ENCODE results near the gene MTF2.

Gene MTF2

DNA sequence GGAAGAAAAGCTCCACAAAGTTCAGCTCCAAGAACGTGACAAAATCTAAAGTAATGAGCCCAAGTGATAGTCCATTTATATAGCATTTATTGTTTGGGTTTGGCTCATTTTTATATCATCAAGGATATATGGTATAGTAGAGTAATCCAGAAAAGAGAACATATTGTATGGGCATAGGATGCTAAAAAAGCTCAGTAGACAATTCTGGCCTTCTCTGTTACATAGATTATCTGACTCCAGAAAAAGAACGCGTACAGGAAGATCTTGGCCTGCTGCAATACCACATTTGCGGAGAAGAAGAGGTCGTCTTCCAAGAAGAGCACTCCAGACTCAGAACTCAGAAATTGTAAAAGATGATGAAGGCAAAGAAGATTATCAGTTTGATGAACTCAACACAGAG, 57.4 kb downstream of the MTF2 start:
- no peak overlapping the region for H4K91ac ChIP-seq (ENCODE audit: low read length)
- H3K27ac ChIP-seq (ENCODE audit: low read length, poor library complexity, severe bottlenecking) = no peak overlapping the region
- no peaks in the 10 kb centered on the region for H3K9me3 ChIP-seq (ENCODE audit: control insufficient read depth, low read length)
- no peak overlapping the region for H2BK15ac ChIP-seq (ENCODE audit: low read depth, poor library complexity, severe bottlenecking)
- H2AFZ ChIP-seq (ENCODE audit: low read depth, low read length) = no peak overlapping the region
- no peaks in the 10 kb centered on the region for H3K4me1 ChIP-seq (ENCODE audit: control insufficient read depth, insufficient read depth, low read depth, low read length)
- 100% methylated on average over 4 of the region's 5 CpGs for WGBS
- DNase-seq = no peak
- H3K79me1 ChIP-seq (replicated peaks; ENCODE audit: low read length, poor library complexity, severe bottlenecking) = peaks cover 10% of the 10 kb centered on the region
- no peak overlapping the region for H3K4ac ChIP-seq (ENCODE audit: low read depth in 1 of 2, low read length in 2 of 2)
- no peak overlapping the region for H3K9ac ChIP-seq (ENCODE audit: low read length)
- H3K36me3 ChIP-seq (ENCODE audit: control insufficient read depth in 1 of 2, insufficient read depth in 2 of 2, low read depth in 1 of 2, low read length in 2 of 2) = peaks cover 12 to 42% of the 10 kb centered on the region in 2 experiments
- H2AK5ac ChIP-seq (ENCODE audit: low read length, severe bottlenecking) = no peak overlapping the region
- H3K4me3 ChIP-seq (ENCODE audit: insufficient read depth in 1 of 2, low read depth in 1 of 2, low read length in 2 of 2) = no peak overlapping the region
- H3K23ac ChIP-seq (ENCODE audit: low read length in 2 of 2) = no peak overlapping the region
- no peak overlapping the region for H2BK5ac ChIP-seq (ENCODE audit: low read depth, low read length, poor library complexity, severe bottlenecking)
- no peak overlapping the region for H2BK120ac ChIP-seq (ENCODE audit: low read depth, low read length)
- no peak overlapping the region for H3K4me2 ChIP-seq (ENCODE audit: low read length, poor library complexity, severe bottlenecking)
- H3K27me3 ChIP-seq (ENCODE audit: control insufficient read depth in 1 of 2, insufficient read depth in 1 of 2, low read length in 2 of 2) = no peaks in the 10 kb centered on the region
- H4K8ac ChIP-seq (ENCODE audit: low read length) = no peak overlapping the region
- H3K18ac ChIP-seq (ENCODE audit: low read depth in 1 of 2, low read length in 2 of 2) = no peak overlapping the region
- no peak overlapping the region for H3K14ac ChIP-seq (ENCODE audit: low read length in 2 of 2)
- no peak overlapping the region for H2BK12ac ChIP-seq (ENCODE audit: low read length in 2 of 2)

DNA sequence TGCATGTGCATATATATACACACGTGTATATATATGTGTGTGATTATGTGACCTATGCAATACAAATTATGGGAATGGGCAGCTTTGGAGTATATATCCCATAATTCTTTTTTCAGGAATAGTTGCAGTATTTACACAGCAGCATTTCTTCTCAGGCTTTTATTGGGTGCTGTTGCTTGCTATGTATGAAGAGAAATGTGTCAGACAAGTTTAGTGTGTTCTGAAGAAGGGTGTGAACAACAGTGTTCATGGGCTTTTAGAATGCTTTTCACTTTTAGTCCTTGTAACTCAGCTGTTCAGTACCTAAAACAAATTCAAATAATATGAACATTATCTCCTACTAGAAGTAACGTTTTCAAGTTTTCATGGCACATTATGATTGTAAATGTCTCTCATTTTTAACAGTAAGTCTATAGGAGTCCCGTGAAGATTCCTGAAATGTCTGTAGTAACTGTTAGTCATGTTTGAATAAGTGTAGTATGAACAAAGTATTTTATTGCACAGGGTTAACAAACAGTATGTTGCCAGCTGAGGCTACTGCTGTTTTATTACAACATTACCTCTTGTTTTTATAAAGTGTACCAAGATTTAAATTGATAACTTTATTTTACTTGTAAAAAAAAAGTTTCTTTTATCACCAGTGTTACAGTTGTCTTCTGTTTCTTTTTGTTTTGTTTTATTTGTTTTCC, 58.7 kb downstream of the MTF2 start:
- H4K8ac ChIP-seq (ENCODE audit: low read length) = no peak overlapping the region
- no peaks in the 10 kb centered on the region for H3K9me3 ChIP-seq (ENCODE audit: control insufficient read depth, low read length)
- H2AFZ ChIP-seq (ENCODE audit: low read depth, low read length) = no peak overlapping the region
- no peak overlapping the region for H3K18ac ChIP-seq (ENCODE audit: low read depth in 1 of 2, low read length in 2 of 2)
- H3K14ac ChIP-seq (ENCODE audit: low read length in 2 of 2) = no peak overlapping the region
- no peaks in the 10 kb centered on the region for H3K27me3 ChIP-seq (ENCODE audit: control insufficient read depth in 1 of 2, insufficient read depth in 1 of 2, low read length in 2 of 2)
- H3K36me3 ChIP-seq (ENCODE audit: control insufficient read depth in 1 of 2, insufficient read depth in 2 of 2, low read depth in 1 of 2, low read length in 2 of 2) = peaks cover 12 to 38% of the 10 kb centered on the region in 2 experiments
- no peak overlapping the region for H3K4me3 ChIP-seq (ENCODE audit: insufficient read depth in 1 of 2, low read depth in 1 of 2, low read length in 2 of 2)
- no peak overlapping the region for H3K4ac ChIP-seq (ENCODE audit: low read depth in 1 of 2, low read length in 2 of 2)
- no peak overlapping the region for H2AK5ac ChIP-seq (ENCODE audit: low read length, severe bottlenecking)
- 94% methylated on average over 2 of the region's 3 CpGs for WGBS
- H3K4me2 ChIP-seq (ENCODE audit: low read length, poor library complexity, severe bottlenecking) = no peak overlapping the region
- H4K91ac ChIP-seq (ENCODE audit: low read length) = no peak overlapping the region
- H2BK12ac ChIP-seq (ENCODE audit: low read length in 2 of 2) = no peak overlapping the region
- no peak overlapping the region for H3K23ac ChIP-seq (ENCODE audit: low read length in 2 of 2)
- no peak for DNase-seq
- no peak overlapping the region for H2BK120ac ChIP-seq (ENCODE audit: low read depth, low read length)
- no peak overlapping the region for H3K9ac ChIP-seq (ENCODE audit: low read length)
- H3K4me1 ChIP-seq (ENCODE audit: control insufficient read depth, insufficient read depth, low read depth, low read length) = no peaks in the 10 kb centered on the region
- no peak overlapping the region for H3K27ac ChIP-seq (ENCODE audit: low read length, poor library complexity, severe bottlenecking)
- H2BK5ac ChIP-seq (ENCODE audit: low read depth, low read length, poor library complexity, severe bottlenecking) = no peak overlapping the region
- H2BK15ac ChIP-seq (ENCODE audit: low read depth, poor library complexity, severe bottlenecking) = no peak overlapping the region
- H3K79me1 ChIP-seq (replicated peaks; ENCODE audit: low read length, poor library complexity, severe bottlenecking) = peaks cover 11% of the 10 kb centered on the region

DNA sequence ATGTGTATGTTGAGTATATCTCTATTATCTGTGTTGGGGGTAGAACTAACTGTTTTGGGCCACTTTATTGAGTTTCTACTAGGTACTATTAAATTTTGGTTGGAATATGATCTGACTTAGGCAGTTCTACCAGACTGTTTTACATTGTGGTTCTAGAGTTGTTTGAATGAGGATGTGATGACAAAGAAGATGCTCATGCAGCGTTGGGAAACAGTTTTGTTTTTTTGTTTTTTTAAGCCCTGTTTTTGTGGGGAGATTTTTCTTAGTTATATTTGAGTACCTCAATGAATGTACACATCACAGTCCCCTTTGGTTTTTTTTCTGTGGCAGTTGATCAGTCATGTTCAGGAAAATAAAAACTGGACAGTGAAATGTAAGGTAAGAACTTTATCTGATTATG, 61.0 kb downstream of the MTF2 start:
- Histone ChIP-seq H3K4me1 (ENCODE audit: control insufficient read depth, insufficient read depth, low read depth, low read length) (no peaks in the 10 kb centered on the region), H3K18ac (ENCODE audit: low read depth in 1 of 2, low read length in 2 of 2) (no peak overlapping the region), H2BK5ac (ENCODE audit: low read depth, low read length, poor library complexity, severe bottlenecking) (no peak overlapping the region), H4K8ac (ENCODE audit: low read length) (no peak overlapping the region), H2AFZ (ENCODE audit: low read depth, low read length) (no peak overlapping the region), H3K79me1 (replicated peaks; ENCODE audit: low read length, poor library complexity, severe bottlenecking) (peaks cover 11% of the 10 kb centered on the region), H3K14ac (ENCODE audit: low read length in 2 of 2) (no peak overlapping the region), H3K27me3 (ENCODE audit: control insufficient read depth in 1 of 2, insufficient read depth in 1 of 2, low read length in 2 of 2) (no peaks in the 10 kb centered on the region), H2BK120ac (ENCODE audit: low read depth, low read length) (no peak overlapping the region), H4K91ac (ENCODE audit: low read length) (no peak overlapping the region), H2BK15ac (ENCODE audit: low read depth, poor library complexity, severe bottlenecking) (no peak overlapping the region), H2AK5ac (ENCODE audit: low read length, severe bottlenecking) (no peak overlapping the region), H3K4me2 (ENCODE audit: low read length, poor library complexity, severe bottlenecking) (no peak overlapping the region), H3K4me3 (ENCODE audit: insufficient read depth in 1 of 2, low read depth in 1 of 2, low read length in 2 of 2) (no peak overlapping the region), H3K4ac (ENCODE audit: low read depth in 1 of 2, low read length in 2 of 2) (no peak overlapping the region), H3K36me3 (ENCODE audit: control insufficient read depth in 1 of 2, insufficient read depth in 2 of 2, low read depth in 1 of 2, low read length in 2 of 2) (peaks cover 7 to 24% of the 10 kb centered on the region in 2 experiments), H2BK12ac (ENCODE audit: low read length in 2 of 2) (no peak overlapping the region), H3K27ac (ENCODE audit: low read length, poor library complexity, severe bottlenecking) (no peak overlapping the region), H3K9me3 (ENCODE audit: control insufficient read depth, low read length) (no peaks in the 10 kb centered on the region), H3K23ac (ENCODE audit: low read length in 2 of 2) (no peak overlapping the region), H3K9ac (ENCODE audit: low read length) (no peak overlapping the region)
- WGBS = 100% methylated on average over 1 of the region's 1 CpG
- DNase-seq = no peak

DNA sequence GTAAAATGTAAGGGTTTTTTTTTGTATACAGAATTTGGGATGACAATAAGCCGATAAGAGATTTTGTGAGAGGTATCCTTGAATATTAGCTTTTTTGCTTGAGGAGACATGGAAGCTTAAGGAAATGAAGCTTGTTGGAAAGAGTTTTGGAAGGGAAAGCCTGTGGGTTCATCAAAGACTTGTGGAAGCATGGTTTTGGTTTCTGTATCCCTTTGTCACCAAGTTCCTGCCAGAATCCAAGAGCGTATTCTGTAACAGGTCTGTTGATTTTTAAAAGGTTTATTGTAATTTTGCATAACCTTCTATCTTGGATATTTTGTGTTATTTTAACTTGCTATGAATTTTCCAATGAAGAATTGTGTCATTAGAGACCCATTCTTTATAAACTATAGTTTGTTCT, 63.1 kb downstream of the MTF2 start:
- no peaks in the 10 kb centered on the region for H3K9me3 ChIP-seq (ENCODE audit: control insufficient read depth, low read length)
- H2AK5ac ChIP-seq (ENCODE audit: low read length, severe bottlenecking) = no peak overlapping the region
- no peak overlapping the region for H3K27ac ChIP-seq (ENCODE audit: low read length, poor library complexity, severe bottlenecking)
- H2BK5ac ChIP-seq (ENCODE audit: low read depth, low read length, poor library complexity, severe bottlenecking) = no peak overlapping the region
- H3K4me1 ChIP-seq (ENCODE audit: control insufficient read depth, insufficient read depth, low read depth, low read length) = no peaks in the 10 kb centered on the region
- no peak overlapping the region for H2AFZ ChIP-seq (ENCODE audit: low read depth, low read length)
- no peak overlapping the region for H4K8ac ChIP-seq (ENCODE audit: low read length)
- no peak overlapping the region for H2BK15ac ChIP-seq (ENCODE audit: low read depth, poor library complexity, severe bottlenecking)
- no peak for DNase-seq
- H3K14ac ChIP-seq (ENCODE audit: low read length in 2 of 2) = no peak overlapping the region
- H2BK120ac ChIP-seq (ENCODE audit: low read depth, low read length) = no peak overlapping the region
- H2BK12ac ChIP-seq (ENCODE audit: low read length in 2 of 2) = no peak overlapping the region
- H3K79me1 ChIP-seq (replicated peaks; ENCODE audit: low read length, poor library complexity, severe bottlenecking) = peaks cover 12% of the 10 kb centered on the region
- 97% methylated on average over 2 of the region's 2 CpGs for WGBS
- H3K4ac ChIP-seq (ENCODE audit: low read depth in 1 of 2, low read length in 2 of 2) = no peak overlapping the region
- H3K9ac ChIP-seq (ENCODE audit: low read length) = no peak overlapping the region
- H3K4me2 ChIP-seq (ENCODE audit: low read length, poor library complexity, severe bottlenecking) = no peak overlapping the region
- H3K4me3 ChIP-seq (ENCODE audit: insufficient read depth in 1 of 2, low read depth in 1 of 2, low read length in 2 of 2) = no peak overlapping the region
- peaks cover 8 to 9% of the 10 kb centered on the region in 2 experiments for H3K36me3 ChIP-seq (ENCODE audit: control insufficient read depth in 1 of 2, insufficient read depth in 2 of 2, low read depth in 1 of 2, low read length in 2 of 2)
- H3K18ac ChIP-seq (ENCODE audit: low read depth in 1 of 2, low read length in 2 of 2) = no peak overlapping the region
- no peak overlapping the region for H3K23ac ChIP-seq (ENCODE audit: low read length in 2 of 2)
- no peaks in the 10 kb centered on the region for H3K27me3 ChIP-seq (ENCODE audit: control insufficient read depth in 1 of 2, insufficient read depth in 1 of 2, low read length in 2 of 2)
- H4K91ac ChIP-seq (ENCODE audit: low read length) = no peak overlapping the region

All from mesenchymal stem cell (in vitro differentiated cells and primary cell).